Activated naive CD4-positive, alpha-beta T cell treated with anti-CD3 and anti-CD28 coated beads for 36 hours (primary cell): ENCODE measurements around the gene DCBLD1. TPM values are rescaled to one million over a fixed set of nuclear protein-coding genes. Genes with fewer than 3 reads are reported as not detected.
"Not testable (repeated sequence)": the region's sequence is repeated elsewhere in the genome, so short reads cannot be mapped to it uniquely, and the experiment has no call there.

Experiments
- CTCF ChIA-PET: fragments of 350-600 bp; sonication (Branson Sonifier 250); formaldehyde crosslinking; loops from one replicate; lab custom pipeline; 2021; ENCODE audit warnings: antibody characterized with exemption; lab: Charles Lee
- DNase-seq: peaks from one replicate; pipeline ENCODE4 v3.0.0-alpha.2; 2020
- H3K27ac Mint-ChIP-seq: one replicate; pipeline ENCODE4 v1.8.0; 2021; ENCODE audit warnings: mild to moderate bottlenecking, mixed read lengths
- H3K27me3 Mint-ChIP-seq: one replicate; pipeline ENCODE4 v1.8.0; 2021; ENCODE audit warnings: low read depth, mixed read lengths
- H3K36me3 Mint-ChIP-seq: one replicate; pipeline ENCODE4 v1.8.0; 2021; ENCODE audit warnings: low read depth, mixed read lengths
- H3K4me1 Mint-ChIP-seq: one replicate; pipeline ENCODE4 v1.8.0; 2021; ENCODE audit warnings: low read depth, mixed read lengths
- H3K4me3 Mint-ChIP-seq: one replicate; pipeline ENCODE4 v1.8.0; 2021; ENCODE audit warnings: mild to moderate bottlenecking, moderate library complexity, mixed read lengths
- H3K9me3 Mint-ChIP-seq: one replicate; pipeline ENCODE4 v1.8.0; 2021; ENCODE audit warnings: mixed read lengths
- intact Hi-C: fragments of 100-400 bp; cut with micrococcal nuclease; formaldehyde crosslinking; loops from one replicate; pipeline ENCODE4 v1.15.1; 2023
- total RNA-seq, 2 experiments: library from RNA; stranded (reverse); gene quantifications; one replicate each; pipeline ENCODE4 v1.2.3, GENCODE V29; 2021

The DCBLD1 gene
- total RNA-seq, 2 experiments from 2014 or later, result 1.1 to 1.4 TPM

DNA sequence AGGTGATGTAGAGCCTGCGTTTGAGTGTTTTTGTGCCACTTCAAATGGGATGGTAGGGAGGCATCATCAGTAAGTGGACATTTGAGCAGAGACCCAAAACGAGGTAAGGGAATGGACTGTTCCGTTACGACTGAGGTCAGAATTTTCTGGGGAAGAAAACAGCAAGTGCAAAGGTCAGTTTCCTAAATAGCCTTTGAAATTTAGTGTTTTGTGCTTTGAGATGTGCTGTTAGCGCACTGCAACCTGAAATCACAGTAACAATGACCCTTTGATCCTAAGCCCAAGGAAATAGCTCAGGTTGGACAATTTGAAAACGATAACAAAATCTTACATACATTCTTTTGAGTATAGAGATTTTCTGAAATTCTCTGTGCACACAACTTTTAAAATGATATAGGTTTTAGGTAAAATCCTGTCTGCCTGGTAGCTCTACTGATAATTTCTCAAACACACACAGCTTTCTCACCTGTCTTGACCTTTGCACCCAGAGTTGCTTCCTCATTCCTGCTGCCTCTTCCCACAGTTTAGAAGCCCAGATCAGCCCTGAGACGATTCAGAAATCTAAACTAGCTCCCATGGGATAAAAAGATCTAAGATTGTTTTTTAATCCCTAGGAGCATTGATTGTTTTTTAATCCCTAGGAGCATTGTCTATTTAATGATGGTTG lies 22.1 kb downstream of the DCBLD1 start:
- Mint-ChIP-seq H3K27ac (no peak overlapping the region), H3K9me3 (no peaks in the 10 kb centered on the region), H3K27me3 (no peaks in the 10 kb centered on the region), H3K4me3 (no peak overlapping the region), H3K36me3 (peaks cover 4% of the 10 kb centered on the region), H3K4me1 (no peaks in the 10 kb centered on the region)
- no peak for DNase-seq
- CTCF ChIA-PET, result interaction anchor here (0.6 kb wide), 1 partner anchor 150 kb away, joined by 3 read pairs; no protein-coding TSS in a partner anchor
- intact Hi-C loops, result no loop called here

DNA sequence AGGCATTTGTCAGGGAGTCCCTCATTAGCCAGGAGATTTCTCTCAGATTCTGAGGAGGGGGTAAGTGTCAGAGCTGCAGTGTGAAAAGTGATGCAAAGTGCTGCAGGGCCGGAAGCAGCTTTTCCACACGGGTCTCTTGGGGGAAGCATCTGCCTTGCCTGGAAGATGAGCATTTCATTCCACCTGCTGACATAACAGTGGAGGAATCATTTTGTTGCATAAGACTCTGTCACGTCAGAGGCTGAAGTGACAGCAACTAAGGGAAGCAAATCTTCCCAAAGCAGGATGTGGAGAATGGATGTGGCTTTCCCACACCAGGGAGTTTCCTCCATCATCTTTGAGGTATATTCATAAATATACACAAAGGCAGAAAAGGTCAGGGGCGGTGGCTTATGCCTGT lies 22.8 kb downstream of the DCBLD1 start:
- no peak for DNase-seq
- no peak overlapping the region for H3K4me3 Mint-ChIP-seq
- H3K9me3 Mint-ChIP-seq, result no peaks in the 10 kb centered on the region
- intact Hi-C loops, result no loop called here
- H3K27me3 Mint-ChIP-seq, result no peaks in the 10 kb centered on the region
- CTCF ChIA-PET, result no interaction called here
- peaks cover 4% of the 10 kb centered on the region for H3K36me3 Mint-ChIP-seq
- no peak overlapping the region for H3K27ac Mint-ChIP-seq
- no peaks in the 10 kb centered on the region for H3K4me1 Mint-ChIP-seq

DNA sequence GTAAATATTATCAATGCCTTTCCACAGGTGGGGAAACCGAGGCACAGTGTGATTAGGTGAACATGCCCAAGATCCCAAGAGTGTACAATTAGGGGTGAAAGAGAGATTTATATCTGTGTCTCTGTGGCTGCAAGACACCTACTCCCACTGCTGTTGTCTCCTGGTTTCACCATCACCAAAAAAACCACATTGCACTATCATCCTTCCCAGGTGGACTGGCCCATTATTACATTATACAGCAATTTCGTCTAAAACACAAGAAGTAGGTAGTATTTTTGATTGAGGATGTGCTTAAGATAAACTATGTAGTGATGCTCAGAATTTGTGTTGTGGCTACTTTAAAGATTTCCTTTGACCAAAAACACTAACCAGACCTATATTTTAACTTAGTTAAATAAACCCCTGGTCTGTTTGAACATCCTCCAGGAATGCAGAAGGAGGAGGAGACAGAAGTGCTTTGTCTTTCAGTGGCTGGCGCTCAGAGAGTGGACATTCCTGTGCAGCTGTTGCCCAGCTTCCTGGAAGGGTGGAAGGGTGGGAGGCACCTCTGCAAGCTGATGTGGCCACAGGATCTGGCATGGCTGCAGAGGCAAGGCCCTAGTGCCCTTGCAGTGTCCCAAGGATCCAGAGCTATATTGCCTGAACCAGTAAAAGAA lies 23.8 kb downstream of the DCBLD1 start:
- Mint-ChIP-seq H3K27me3 (no peaks in the 10 kb centered on the region), H3K27ac (no peak overlapping the region), H3K36me3 (peaks cover 4% of the 10 kb centered on the region), H3K4me3 (no peak overlapping the region), H3K4me1 (no peaks in the 10 kb centered on the region), H3K9me3 (no peaks in the 10 kb centered on the region)
- intact Hi-C loops, result no loop called here
- no peak for DNase-seq
- CTCF ChIA-PET, result interaction anchor here (0.6 kb wide), 1 partner anchor 21 kb away, joined by 3 read pairs; no protein-coding TSS in a partner anchor

DNA sequence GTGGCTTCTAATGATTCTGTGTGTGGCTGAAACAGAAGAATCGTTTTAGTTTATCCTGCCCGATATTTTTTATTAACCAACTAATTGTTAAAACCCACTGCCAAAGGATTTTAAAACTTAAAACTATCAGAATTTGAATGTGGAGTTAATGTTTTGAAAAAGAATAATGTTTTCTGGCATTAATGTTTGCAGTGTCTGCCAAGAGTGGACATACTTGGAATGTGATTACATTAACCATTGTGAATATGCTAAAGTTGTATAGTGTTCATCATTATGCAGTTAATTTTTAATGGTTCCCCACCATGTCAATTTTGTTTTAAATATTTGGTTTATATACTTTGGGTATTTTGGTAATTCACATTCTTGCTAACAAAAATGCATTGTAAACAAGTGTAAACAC lies 24.4 kb downstream of the DCBLD1 start:
- Mint-ChIP-seq H3K4me3 (no peak overlapping the region), H3K27ac (no peak overlapping the region), H3K36me3 (peaks cover 4% of the 10 kb centered on the region), H3K9me3 (no peaks in the 10 kb centered on the region), H3K27me3 (no peaks in the 10 kb centered on the region), H3K4me1 (no peaks in the 10 kb centered on the region)
- DNase-seq, result no peak
- CTCF ChIA-PET, result no interaction called here
- intact Hi-C loops, result no loop called here

DNA sequence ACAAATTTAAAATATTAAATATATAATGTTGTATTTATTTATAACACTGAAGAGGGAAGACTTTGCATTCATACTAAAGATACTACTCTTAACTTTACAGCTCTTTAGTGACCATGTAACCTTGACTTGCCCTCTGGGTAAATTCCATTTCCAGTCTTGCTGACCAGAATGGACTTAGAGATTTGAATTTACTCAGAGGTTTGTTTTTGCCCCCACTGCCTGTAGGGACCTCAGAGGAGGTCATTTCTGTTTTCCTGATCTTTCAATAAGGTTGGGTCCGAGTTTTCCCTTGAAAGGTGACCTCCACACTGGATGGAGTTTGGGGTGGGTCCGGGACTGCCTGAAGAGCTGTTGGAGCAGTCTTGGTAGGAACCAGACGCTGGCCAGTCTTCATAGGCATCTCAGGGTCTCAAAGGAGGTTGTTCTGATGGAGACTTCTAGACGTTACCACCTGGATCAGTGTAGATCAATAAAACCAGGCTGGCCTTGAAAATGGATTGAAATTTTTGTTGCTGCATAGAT lies 26.0 kb downstream of the DCBLD1 start:
- H3K9me3 Mint-ChIP-seq, result no peaks in the 10 kb centered on the region
- H3K27ac Mint-ChIP-seq, result no peak overlapping the region
- DNase-seq, result no peak
- no peak overlapping the region for H3K4me3 Mint-ChIP-seq
- peaks cover 4% of the 10 kb centered on the region for H3K36me3 Mint-ChIP-seq
- intact Hi-C loops, result no loop called here
- H3K27me3 Mint-ChIP-seq, result no peaks in the 10 kb centered on the region
- H3K4me1 Mint-ChIP-seq, result no peaks in the 10 kb centered on the region
- CTCF ChIA-PET, result interaction anchor here (0.5 kb wide), 1 partner anchor 123 kb away, joined by 4 read pairs; no protein-coding TSS in a partner anchor

DNA sequence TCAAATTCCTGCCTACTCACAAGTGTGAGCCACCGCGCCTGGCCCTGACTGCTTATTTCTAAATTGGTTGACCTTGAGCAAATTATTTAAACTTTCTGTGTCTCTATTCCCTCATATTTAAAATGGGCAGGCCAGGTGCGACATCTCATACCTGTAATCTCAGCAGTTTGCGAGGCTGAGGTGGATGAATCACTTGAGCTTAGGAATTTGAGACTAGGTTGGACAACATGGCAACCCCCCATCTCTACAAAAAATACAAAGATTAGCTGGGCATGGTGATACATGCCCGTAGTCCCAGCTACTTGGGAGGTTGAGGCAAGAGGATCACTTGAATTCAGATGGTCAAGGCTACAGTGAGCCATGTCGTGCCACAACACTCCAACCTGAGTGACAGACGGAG lies 26.5 kb downstream of the DCBLD1 start:
- no peaks in the 10 kb centered on the region for H3K27me3 Mint-ChIP-seq
- no peak overlapping the region for H3K4me3 Mint-ChIP-seq
- no peaks in the 10 kb centered on the region for H3K9me3 Mint-ChIP-seq
- H3K27ac Mint-ChIP-seq, result no peak overlapping the region
- no peak for DNase-seq
- intact Hi-C loops, result no loop called here
- no peaks in the 10 kb centered on the region for H3K4me1 Mint-ChIP-seq
- peaks cover 3% of the 10 kb centered on the region for H3K36me3 Mint-ChIP-seq
- CTCF ChIA-PET, result no interaction called here

DNA sequence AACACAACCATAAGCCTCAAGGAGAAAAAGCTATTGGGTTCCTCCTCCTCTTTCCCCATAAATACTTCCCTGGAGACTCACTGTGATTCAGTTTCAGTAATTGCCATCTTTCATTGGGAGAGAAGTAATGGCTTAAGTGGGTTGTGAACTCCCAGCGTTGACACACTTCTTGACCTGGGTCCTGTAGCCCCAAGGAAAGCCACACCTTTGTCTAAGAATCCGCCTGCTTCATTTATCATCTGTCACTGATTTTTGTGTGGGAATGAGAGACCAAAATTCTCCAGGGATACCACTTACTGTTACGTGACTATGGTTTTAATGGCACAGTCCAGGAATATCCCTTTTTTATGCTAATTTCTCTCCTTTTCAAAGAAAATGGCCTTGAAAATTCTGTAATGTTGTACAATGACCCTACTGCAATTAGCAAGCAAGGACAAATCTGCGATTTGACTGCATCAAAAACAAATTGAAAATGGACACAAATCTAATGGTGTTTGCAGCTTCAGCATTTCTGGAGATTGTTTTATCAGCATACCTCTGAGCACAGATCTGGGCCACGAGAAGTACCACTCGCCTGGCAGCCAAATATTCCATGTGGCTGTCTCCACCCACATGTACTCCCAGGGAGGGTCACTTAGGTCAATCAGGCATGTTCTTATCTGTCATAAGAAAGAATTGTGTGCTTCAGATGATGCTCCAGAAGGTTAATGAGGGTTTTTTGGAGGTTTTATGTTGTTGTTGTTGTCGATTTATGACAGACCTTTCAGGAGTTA lies 29.8 kb downstream of the DCBLD1 start:
- Mint-ChIP-seq H3K9me3 (no peaks in the 10 kb centered on the region), H3K27ac (no peak overlapping the region), H3K4me3 (no peak overlapping the region), H3K36me3 (no peaks in the 10 kb centered on the region), H3K4me1 (no peaks in the 10 kb centered on the region), H3K27me3 (peaks cover 4% of the 10 kb centered on the region)
- intact Hi-C loops, result no loop called here
- CTCF ChIA-PET, result no interaction called here
- no peak for DNase-seq

DNA sequence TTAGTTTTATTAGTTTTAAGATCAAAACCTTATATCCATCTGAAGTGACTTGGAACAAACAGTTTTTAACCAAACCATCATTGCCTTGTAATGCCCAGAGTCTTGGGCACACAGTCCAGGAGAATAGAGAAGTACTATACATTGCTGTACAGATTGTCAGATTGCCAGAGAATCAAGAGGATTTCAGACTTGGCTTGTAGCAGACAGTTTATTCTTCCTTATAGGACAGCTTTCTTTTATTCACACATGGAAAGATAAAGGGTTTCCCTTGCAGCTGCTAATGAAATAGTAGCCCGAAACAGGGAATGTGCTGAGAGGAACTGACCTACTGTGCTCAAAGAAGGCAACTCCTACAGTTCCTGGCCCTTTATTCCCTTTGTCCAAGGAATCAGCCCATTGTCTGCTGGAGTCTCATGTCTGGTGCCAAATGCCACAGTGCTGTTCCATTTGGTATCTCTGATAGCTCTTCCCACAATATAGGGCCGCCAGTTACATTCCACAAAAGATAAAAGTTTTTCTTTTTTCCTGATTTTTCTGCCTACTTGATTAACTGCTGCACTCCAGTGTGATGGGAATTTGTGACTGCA lies 30.6 kb downstream of the DCBLD1 start:
- Mint-ChIP-seq H3K4me3 (no peak overlapping the region), H3K27ac (no peak overlapping the region), H3K9me3 (no peaks in the 10 kb centered on the region), H3K4me1 (no peaks in the 10 kb centered on the region), H3K27me3 (peaks cover 4% of the 10 kb centered on the region), H3K36me3 (no peaks in the 10 kb centered on the region)
- intact Hi-C loops, result no loop called here
- DNase-seq, result no peak
- CTCF ChIA-PET, result no interaction called here

DNA sequence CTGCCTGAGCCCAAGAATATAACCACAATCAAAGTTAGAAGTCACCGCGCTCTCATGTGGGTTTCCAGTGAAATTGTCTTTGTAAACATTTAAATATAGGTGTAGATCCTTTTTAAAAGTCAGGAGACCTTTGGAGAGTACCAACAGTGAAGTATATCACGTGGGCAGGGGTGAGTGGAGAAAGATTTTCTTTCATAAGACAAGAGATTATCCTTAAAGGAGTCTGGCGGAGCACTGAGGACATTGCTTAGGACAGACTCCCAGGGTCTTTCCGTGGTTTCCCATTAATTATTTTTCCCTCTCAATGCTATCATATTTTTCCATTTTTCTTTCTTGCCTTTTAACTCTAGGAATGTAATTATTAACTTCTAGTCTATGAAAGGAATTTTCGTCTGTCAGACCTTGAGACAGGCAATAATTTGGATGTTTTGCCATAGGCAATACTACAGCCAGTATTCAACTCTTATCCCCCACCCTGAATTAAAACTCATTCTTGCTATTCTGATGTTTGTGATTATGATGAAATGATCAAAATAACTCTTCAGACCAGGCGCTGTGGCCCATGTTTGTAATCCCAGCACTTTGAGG lies 31.4 kb downstream of the DCBLD1 start:
- no peaks in the 10 kb centered on the region for H3K9me3 Mint-ChIP-seq
- intact Hi-C loops, result no loop called here
- peaks cover 2% of the 10 kb centered on the region for H3K36me3 Mint-ChIP-seq
- H3K27me3 Mint-ChIP-seq, result peaks cover 4% of the 10 kb centered on the region
- CTCF ChIA-PET, result no interaction called here
- no peak overlapping the region for H3K4me3 Mint-ChIP-seq
- H3K4me1 Mint-ChIP-seq, result no peaks in the 10 kb centered on the region
- no peak for DNase-seq
- H3K27ac Mint-ChIP-seq, result no peak overlapping the region

DNA sequence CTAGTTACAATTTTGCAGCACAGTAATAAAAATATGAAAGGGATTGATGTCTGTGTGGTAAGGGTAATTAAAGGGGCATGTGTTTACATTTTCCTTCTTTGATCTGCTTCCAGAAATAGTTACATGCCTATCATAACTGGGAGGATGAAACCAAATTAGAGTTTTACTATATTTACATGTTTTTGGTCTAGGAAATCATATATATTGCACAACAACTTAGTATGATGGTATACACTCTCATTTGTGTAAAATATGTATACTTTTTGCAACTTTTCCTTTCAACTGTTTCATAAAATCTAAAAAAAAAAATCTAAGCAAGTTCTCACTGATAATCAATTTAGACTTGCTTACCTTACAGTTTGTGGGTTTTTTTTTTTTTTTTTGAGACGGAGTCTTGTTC lies 32.2 kb downstream of the DCBLD1 start:
- Mint-ChIP-seq H3K4me3 (no peak overlapping the region), H3K9me3 (no peaks in the 10 kb centered on the region), H3K4me1 (no peaks in the 10 kb centered on the region), H3K27me3 (peaks cover 4% of the 10 kb centered on the region), H3K36me3 (peaks cover 2% of the 10 kb centered on the region), H3K27ac (no peak overlapping the region)
- intact Hi-C loops, result no loop called here
- CTCF ChIA-PET, result no interaction called here
- no peak for DNase-seq

DNA sequence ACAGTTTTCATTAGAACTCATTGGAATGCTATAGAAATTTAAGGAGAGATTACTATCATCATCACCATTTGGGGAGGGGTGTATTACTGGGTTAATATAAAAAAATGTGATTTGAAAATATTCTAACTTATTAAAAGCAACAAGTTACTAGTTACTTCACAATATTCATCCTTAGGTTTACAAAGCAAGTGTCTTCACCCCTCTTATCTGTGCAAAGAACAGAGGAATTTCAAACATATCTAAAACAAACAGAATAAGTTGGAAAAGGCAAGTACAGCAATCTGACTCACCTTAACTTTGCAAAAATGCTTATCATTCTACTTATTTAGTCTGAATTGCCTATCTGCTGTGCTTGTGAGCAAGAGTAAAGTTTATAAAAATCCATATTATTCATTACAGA lies 32.9 kb downstream of the DCBLD1 start:
- DNase-seq, result no peak
- H3K36me3 Mint-ChIP-seq, result peaks cover 2% of the 10 kb centered on the region
- intact Hi-C loops, result no loop called here
- no peaks in the 10 kb centered on the region for H3K9me3 Mint-ChIP-seq
- peaks cover 4% of the 10 kb centered on the region for H3K27me3 Mint-ChIP-seq
- no peaks in the 10 kb centered on the region for H3K4me1 Mint-ChIP-seq
- H3K4me3 Mint-ChIP-seq, result no peak overlapping the region
- H3K27ac Mint-ChIP-seq, result no peak overlapping the region
- CTCF ChIA-PET, result no interaction called here

DNA sequence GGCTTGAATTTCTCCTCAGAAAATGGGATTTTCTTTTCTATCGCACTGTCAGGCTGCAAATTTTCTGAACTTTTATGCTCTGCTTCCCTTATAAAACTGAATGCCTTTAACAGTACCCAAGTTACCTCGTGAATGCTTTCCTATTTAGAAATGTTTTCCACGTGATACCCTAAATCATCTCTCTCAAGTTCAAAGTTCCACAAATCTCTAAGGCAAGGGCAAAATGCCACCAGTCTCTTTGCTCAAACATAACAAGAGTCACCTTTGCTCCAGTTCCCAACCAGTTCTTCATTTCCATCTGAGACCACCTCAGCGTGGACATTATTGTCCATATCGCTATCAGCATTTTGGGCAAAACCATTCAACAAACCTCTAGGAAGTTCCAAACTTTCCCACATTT lies 35.5 kb downstream of the DCBLD1 start:
- H3K27ac Mint-ChIP-seq, H3K27me3 Mint-ChIP-seq, intact Hi-C loops, CTCF ChIA-PET, H3K4me3 Mint-ChIP-seq, H3K4me1 Mint-ChIP-seq, H3K36me3 Mint-ChIP-seq, H3K9me3 Mint-ChIP-seq, DNase-seq: not testable (repeated sequence)
